Measurements from ENCODE around the gene PKP2. TPM values are rescaled to one million over a fixed set of nuclear protein-coding genes. Genes with fewer than 3 reads are reported as not detected.

The PKP2 gene
- total and polyA plus RNA-seq, 2 experiments from 2014 or later: 0.21 to 0.22 TPM

DNA sequence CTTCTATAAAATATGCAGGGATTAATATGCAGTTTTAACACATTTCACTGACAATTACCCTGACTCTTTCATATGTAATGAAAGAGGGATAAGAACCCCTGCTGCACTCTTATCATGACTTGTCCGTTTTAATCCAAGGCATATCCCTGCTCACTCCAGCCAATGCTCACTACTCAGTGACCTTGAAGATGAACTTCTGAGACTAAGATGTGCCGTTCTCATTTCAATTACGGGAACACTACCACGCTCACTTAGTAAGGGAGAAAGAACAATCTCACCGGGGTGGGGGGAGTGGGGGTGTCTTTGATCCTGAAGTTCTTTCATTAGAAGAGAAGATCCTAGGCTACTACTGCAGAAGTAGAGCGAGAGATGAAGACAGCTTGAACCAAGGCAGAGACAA is 50.5 kb downstream of the PKP2 start:
- H3K4me2 ChIP-seq (ENCODE audit: unreplicated experiment): no peak overlapping the region
- TF ChIP-seq EZH2 (IDR thresholded peaks at IDR 0.05; ENCODE audit: insufficient read depth, poor library complexity, severe bottlenecking): no peak
- TF ChIP-seq EZH2phosphoT487 (IDR thresholded peaks at IDR 0.05; ENCODE audit: insufficient read depth, low read depth): no peak
- no peak overlapping the region for H2AFZ ChIP-seq
- H3K4me3 ChIP-seq: no peak overlapping the region
- no peaks in the 10 kb centered on the region for H3K79me2 ChIP-seq (ENCODE audit: insufficient read depth)
- no peak overlapping the region for H3K27ac ChIP-seq
- WGBS, 2 experiments (ENCODE audit: low coverage in 1 of 2, low lambda C conversion rate in 2 of 2, missing lambda C conversion rate in 2 of 2): 46 to 58% methylated on average over 6 of the region's 6 CpGs
- H3K9me2 ChIP-seq (ENCODE audit: insufficient read depth): no peaks in the 10 kb centered on the region
- no peak for DNase-seq
- no peak overlapping the region for H3K9ac ChIP-seq
- H3K9me3 ChIP-seq (ENCODE audit: low read depth): no peaks in the 10 kb centered on the region
- H3F3A ChIP-seq (ENCODE audit: insufficient read depth): no peaks in the 10 kb centered on the region
- H3K27me3 ChIP-seq (replicated peaks; ENCODE audit: insufficient read depth): no peaks in the 10 kb centered on the region
- H4K20me1 ChIP-seq (ENCODE audit: insufficient read depth): no peaks in the 10 kb centered on the region
- no peaks in the 10 kb centered on the region for H3K36me3 ChIP-seq (ENCODE audit: low read depth)
- H3K4me1 ChIP-seq (ENCODE audit: insufficient read depth): no peaks in the 10 kb centered on the region
- in situ Hi-C loops (cut with MboI): no loop called here

DNA sequence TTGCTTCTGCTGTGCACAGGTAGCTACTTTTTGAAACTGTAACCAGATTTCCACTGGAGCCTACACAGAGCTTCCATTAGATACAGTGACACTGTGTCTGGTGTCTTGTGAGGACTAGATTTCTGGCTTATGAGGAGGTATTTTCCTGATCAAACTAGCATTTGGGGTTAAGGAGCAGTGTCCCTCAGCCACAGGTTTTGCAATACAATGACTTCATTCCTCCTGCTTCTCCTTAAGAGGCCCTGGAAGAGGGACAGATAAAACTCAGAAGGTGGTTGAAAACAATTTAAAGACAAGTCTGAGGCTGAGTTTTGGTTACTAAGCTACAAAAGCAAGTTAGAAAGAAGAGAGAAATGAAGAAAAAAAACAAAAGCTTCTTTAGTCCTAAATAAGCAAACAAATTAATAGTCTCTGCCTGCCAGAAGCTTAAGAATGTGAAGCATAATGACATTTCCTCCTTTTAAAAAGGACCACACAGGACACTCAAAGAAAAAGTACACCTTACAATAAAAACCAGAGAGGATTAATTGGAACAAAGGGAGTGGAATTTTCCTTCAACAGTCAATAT is 53.0 kb downstream of the PKP2 start:
- H3K4me3 ChIP-seq: no peak overlapping the region
- no peak overlapping the region for H3K9ac ChIP-seq
- no peaks in the 10 kb centered on the region for H3K9me3 ChIP-seq (ENCODE audit: low read depth)
- H3K27me3 ChIP-seq (replicated peaks; ENCODE audit: insufficient read depth): no peaks in the 10 kb centered on the region
- no peaks in the 10 kb centered on the region for H3K9me2 ChIP-seq (ENCODE audit: insufficient read depth)
- H3K27ac ChIP-seq: no peak overlapping the region
- no peaks in the 10 kb centered on the region for H3K36me3 ChIP-seq (ENCODE audit: low read depth)
- H3K4me1 ChIP-seq (ENCODE audit: insufficient read depth): no peaks in the 10 kb centered on the region
- TF ChIP-seq EZH2phosphoT487 (IDR thresholded peaks at IDR 0.05; ENCODE audit: insufficient read depth, low read depth) (no peak), EZH2 (IDR thresholded peaks at IDR 0.05; ENCODE audit: insufficient read depth, poor library complexity, severe bottlenecking) (no peak)
- no peak overlapping the region for H2AFZ ChIP-seq
- in situ Hi-C loops (cut with MboI): no loop called here
- no peak overlapping the region for H3K4me2 ChIP-seq (ENCODE audit: unreplicated experiment)
- H3K79me2 ChIP-seq (ENCODE audit: insufficient read depth): no peaks in the 10 kb centered on the region
- no peaks in the 10 kb centered on the region for H4K20me1 ChIP-seq (ENCODE audit: insufficient read depth)
- no peaks in the 10 kb centered on the region for H3F3A ChIP-seq (ENCODE audit: insufficient read depth)
- DNase-seq: peak; percentile 2

DNA sequence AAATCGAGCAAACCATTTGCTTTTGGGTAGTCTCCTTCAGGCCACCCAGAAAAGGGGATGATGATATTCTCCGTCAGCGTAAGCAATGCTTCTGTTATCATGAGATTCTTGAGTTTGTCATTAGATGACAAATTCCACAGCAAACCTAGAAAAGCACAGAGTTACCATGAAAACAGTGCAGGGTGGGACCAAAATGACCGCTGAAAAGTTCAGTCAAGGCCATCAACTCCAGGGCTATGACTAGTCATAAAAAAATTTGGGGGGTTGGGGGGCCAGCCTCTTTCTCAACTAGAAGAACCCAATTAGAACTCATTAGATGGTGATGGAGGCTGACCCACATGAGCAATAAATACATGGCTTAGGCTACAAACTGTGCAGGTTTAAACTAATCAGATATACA is 55.5 kb downstream of the PKP2 start:
- Histone ChIP-seq H3K9me2 (ENCODE audit: insufficient read depth) (no peaks in the 10 kb centered on the region), H4K20me1 (ENCODE audit: insufficient read depth) (no peaks in the 10 kb centered on the region), H3K4me3 (no peak overlapping the region), H3K27me3 (replicated peaks; ENCODE audit: insufficient read depth) (no peaks in the 10 kb centered on the region), H3K36me3 (ENCODE audit: low read depth) (no peaks in the 10 kb centered on the region), H3F3A (ENCODE audit: insufficient read depth) (no peaks in the 10 kb centered on the region), H3K4me2 (ENCODE audit: unreplicated experiment) (no peak overlapping the region), H2AFZ (no peak overlapping the region), H3K4me1 (ENCODE audit: insufficient read depth) (no peaks in the 10 kb centered on the region), H3K27ac (no peak overlapping the region), H3K9ac (no peak overlapping the region), H3K9me3 (ENCODE audit: low read depth) (no peaks in the 10 kb centered on the region), H3K79me2 (ENCODE audit: insufficient read depth) (no peaks in the 10 kb centered on the region)
- in situ Hi-C loops (cut with MboI): no loop called here
- 23 to 30% methylated on average over 4 of the region's 4 CpGs for WGBS, 2 experiments (ENCODE audit: low coverage in 1 of 2, low lambda C conversion rate in 2 of 2, missing lambda C conversion rate in 2 of 2)
- no peak for DNase-seq
- TF ChIP-seq EZH2 (IDR thresholded peaks at IDR 0.05; ENCODE audit: insufficient read depth, poor library complexity, severe bottlenecking): no peak
- TF ChIP-seq EZH2phosphoT487 (IDR thresholded peaks at IDR 0.05; ENCODE audit: insufficient read depth, low read depth): no peak

DNA sequence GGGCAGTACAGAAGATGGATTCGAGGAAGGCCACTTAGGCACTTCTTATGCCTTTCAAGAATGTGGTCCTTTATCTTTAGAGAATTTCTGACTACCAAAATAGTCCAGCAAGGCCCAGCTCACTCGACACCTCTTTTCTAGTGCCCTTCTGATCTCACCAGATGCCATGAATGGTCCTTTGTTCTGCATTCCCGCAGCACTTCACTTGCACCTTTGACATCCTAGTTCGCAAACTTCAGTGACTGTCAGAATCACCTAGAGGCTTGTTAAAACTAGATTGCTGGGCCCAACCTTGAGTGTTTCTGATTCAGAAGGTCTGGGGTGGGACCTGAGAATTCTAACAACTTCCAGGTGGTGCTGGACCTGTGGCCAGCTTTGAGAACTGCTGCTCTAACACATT is 56.7 kb downstream of the PKP2 start:
- Histone ChIP-seq H3K27ac (no peak overlapping the region), H3K9me2 (ENCODE audit: insufficient read depth) (no peaks in the 10 kb centered on the region), H3K36me3 (ENCODE audit: low read depth) (no peaks in the 10 kb centered on the region), H3K4me3 (no peak overlapping the region), H3F3A (ENCODE audit: insufficient read depth) (no peaks in the 10 kb centered on the region), H4K20me1 (ENCODE audit: insufficient read depth) (no peaks in the 10 kb centered on the region), H3K4me1 (ENCODE audit: insufficient read depth) (no peaks in the 10 kb centered on the region), H3K27me3 (replicated peaks; ENCODE audit: insufficient read depth) (no peaks in the 10 kb centered on the region), H2AFZ (no peak overlapping the region), H3K4me2 (ENCODE audit: unreplicated experiment) (no peak overlapping the region), H3K9me3 (ENCODE audit: low read depth) (no peaks in the 10 kb centered on the region), H3K79me2 (ENCODE audit: insufficient read depth) (no peaks in the 10 kb centered on the region), H3K9ac (no peak overlapping the region)
- DNase-seq: no peak
- in situ Hi-C loops (cut with MboI): no loop called here
- TF ChIP-seq EZH2phosphoT487 (IDR thresholded peaks at IDR 0.05; ENCODE audit: insufficient read depth, low read depth): no peak
- TF ChIP-seq EZH2 (IDR thresholded peaks at IDR 0.05; ENCODE audit: insufficient read depth, poor library complexity, severe bottlenecking): no peak
- 22 to 23% methylated on average over 4 of the region's 4 CpGs for WGBS, 2 experiments (ENCODE audit: low coverage in 1 of 2, low lambda C conversion rate in 2 of 2, missing lambda C conversion rate in 2 of 2)

GRCh38 chr12:32837974-32838373 is 58.6 kb downstream of the PKP2 start:
- WGBS, 2 experiments (ENCODE audit: low coverage in 1 of 2, low lambda C conversion rate in 2 of 2, missing lambda C conversion rate in 2 of 2): 54 to 64% methylated on average over 5 of the region's 5 CpGs
- Histone ChIP-seq H3K27me3 (replicated peaks; ENCODE audit: insufficient read depth) (no peaks in the 10 kb centered on the region), H3K4me1 (ENCODE audit: insufficient read depth) (no peaks in the 10 kb centered on the region), H3K27ac (no peak overlapping the region), H3K9me3 (ENCODE audit: low read depth) (no peaks in the 10 kb centered on the region), H3K79me2 (ENCODE audit: insufficient read depth) (no peaks in the 10 kb centered on the region), H3K4me3 (no peak overlapping the region), H3K4me2 (ENCODE audit: unreplicated experiment) (no peak overlapping the region), H2AFZ (no peak overlapping the region), H3K36me3 (ENCODE audit: low read depth) (no peaks in the 10 kb centered on the region), H3K9me2 (ENCODE audit: insufficient read depth) (no peaks in the 10 kb centered on the region), H3K9ac (no peak overlapping the region), H4K20me1 (ENCODE audit: insufficient read depth) (no peaks in the 10 kb centered on the region), H3F3A (ENCODE audit: insufficient read depth) (no peaks in the 10 kb centered on the region)
- DNase-seq: no peak
- no peak for TF ChIP-seq EZH2phosphoT487 (IDR thresholded peaks at IDR 0.05; ENCODE audit: insufficient read depth, low read depth)
- TF ChIP-seq EZH2 (IDR thresholded peaks at IDR 0.05; ENCODE audit: insufficient read depth, poor library complexity, severe bottlenecking): no peak
- in situ Hi-C loops (cut with MboI): no loop called here
